ENCODE data around the gene STAMBP. TPM values are rescaled to one million over a fixed set of nuclear protein-coding genes. Genes with fewer than 3 reads are reported as not detected.

Gene STAMBP
- total and polyA plus RNA-seq, 2 of the 13 experiments (the other 11 are each of a cell fraction or from before 2014, with no cell fraction given): 49.6 to 53.2 TPM

GRCh38 chr2:73823416-73823815, 5.3 kb upstream of the STAMBP start:
- no peak overlapping the region for H2AFZ ChIP-seq (ENCODE audit: low read length)
- CTCF ChIA-PET (ENCODE audit: low intra/inter-chr PET ratio, low total read pairs): interaction anchor here (0.8 to 2.3 kb wide), 6 partner anchors 16 to 512 kb away, joined by 3 to 10 read pairs (median 4); partner anchors contain the start of gene BOLA3
- POLR2A ChIA-PET: interaction anchor here (1.0 to 1.7 kb wide), 4 partner anchors 19 to 328 kb away, joined by 3 to 4 read pairs (median 4); partner anchors contain the start of gene BOLA3
- H3K36me3 ChIP-seq (replicated peaks in 1 of 2; ENCODE audit: control insufficient read depth in 1 of 2, insufficient read depth in 2 of 2, low read length in 2 of 2): no peaks in the 10 kb centered on the region
- ATAC-seq: no peak
- no peak overlapping the region for H3K9ac ChIP-seq (ENCODE audit: insufficient read depth, low read depth, low read length)
- DNase-seq (ENCODE audit: low spot score): no peak
- intact Hi-C loops (cut with micrococcal nuclease; ENCODE audit: unreplicated experiment) (no loop called here), in situ Hi-C loops (cut with HindIII; ENCODE audit: extremely low pct_ligation_motif_present, low pct_unique_long_range_greater_than_20kb) (no loop called here)
- peaks cover 12% of the 10 kb centered on the region for H3K4me1 ChIP-seq (ENCODE audit: insufficient read depth, low read length)
- no peak overlapping the region for H3K4me3 ChIP-seq (replicated peaks in 1 of 3; ENCODE audit: insufficient read depth in 1 of 3, low read depth in 2 of 3, low read length in 3 of 3)
- TF ChIP-seq SALL2 (CRISPR knock-in tag; IDR thresholded peaks at IDR 0.05): no peak
- TF ChIP-seq, protein P1, sequence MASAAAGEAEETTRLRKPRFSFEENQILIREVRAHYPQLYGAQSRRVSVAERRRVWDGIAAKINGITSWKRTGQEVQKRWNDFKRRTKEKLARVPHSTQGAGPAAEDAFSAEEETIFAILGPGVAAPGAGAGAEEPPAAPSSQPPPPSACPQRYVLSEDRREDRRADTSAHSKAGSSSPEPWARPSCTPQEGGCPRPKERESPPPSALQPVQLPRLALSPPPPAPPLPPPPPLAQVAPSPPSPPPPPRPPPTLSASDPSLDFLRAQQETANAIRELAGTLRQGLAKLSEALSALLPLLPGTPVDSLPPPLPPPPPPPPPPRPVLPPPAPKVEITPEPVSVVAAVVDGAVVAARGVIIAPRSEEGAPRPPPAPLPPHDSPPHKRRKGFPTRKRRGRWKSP (CRISPR knock-in tag; IDR thresholded peaks at IDR 0.05): no peak
- TF ChIP-seq GTF3A (CRISPR knock-in tag; conservative IDR thresholded peaks at IDR 0.05): no peak
- no peak for TF ChIP-seq GMEB1 (CRISPR knock-in tag; IDR thresholded peaks at IDR 0.05; ENCODE audit: borderline replicate concordance)
- TF ChIP-seq, protein P2, sequence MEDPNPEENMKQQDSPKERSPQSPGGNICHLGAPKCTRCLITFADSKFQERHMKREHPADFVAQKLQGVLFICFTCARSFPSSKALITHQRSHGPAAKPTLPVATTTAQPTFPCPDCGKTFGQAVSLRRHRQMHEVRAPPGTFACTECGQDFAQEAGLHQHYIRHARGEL (CRISPR knock-in tag; IDR thresholded peaks at IDR 0.05): no peak
- TF ChIP-seq RAD51 (IDR thresholded peaks at IDR 0.05; ENCODE audit: borderline replicate concordance): no peak
- FAIRE-seq: no peak
- no peaks in the 10 kb centered on the region for H4K20me1 ChIP-seq (ENCODE audit: insufficient read depth, low read length)
- BruUV-seq (replicated peaks): no TSS peak
- H3K79me2 ChIP-seq (ENCODE audit: insufficient read depth, low read length): no peaks in the 10 kb centered on the region
- H3K27me3 ChIP-seq (ENCODE audit: control insufficient read depth in 1 of 2, insufficient read depth in 2 of 2, low read length in 2 of 2): peaks cover 3 to 4% of the 10 kb centered on the region in 2 experiments; a peak in 2 of 5 replicates
- no peak overlapping the region for H3K4me2 ChIP-seq (ENCODE audit: low read depth, low read length)
- no peaks in the 10 kb centered on the region for H3K9me3 ChIP-seq (ENCODE audit: low read length)
- H3K27ac ChIP-seq (ENCODE audit: extremely low read length, insufficient read depth, low read length): no peak overlapping the region
- 2% methylated on average over 2 of the region's 2 CpGs for WGBS (ENCODE audit: low lambda C conversion rate)
